MM.1S (cell line): ENCODE data around the gene TIMM23.
"Not testable (repeated sequence)": the region's sequence is repeated elsewhere in the genome, so short reads cannot be mapped to it uniquely, and the experiment has no call there.

Experiments used
- DNase-seq: peaks from one replicate; pipeline ENCODE4 v3.0.0-alpha.2; 2015
- H2AFZ ChIP-seq: fragments of 300-600 bp; sonication (generic); 2 replicates; pipeline ENCODE4 v1.6.0; 2016; ENCODE audit warnings: antibody characterized with exemption, low read length
- H3F3A ChIP-seq: fragments of 300-600 bp; sonication (generic); 2 replicates; pipeline ENCODE4 v1.6.1; 2016; ENCODE audit warnings: mild to moderate bottlenecking, antibody characterized with exemption, low read length, moderate library complexity, mixed read lengths; ENCODE audit not compliant: insufficient read depth
- H3K27ac ChIP-seq: fragments of 300-600 bp; sonication (generic); 2 replicates; pipeline ENCODE4 v1.5.1; 2016; ENCODE audit warnings: mild to moderate bottlenecking, low read length
- H3K27me3 ChIP-seq: fragments of 300-600 bp; sonication (generic); replicated peaks from 2 replicates; pipeline ENCODE4 v1.6.0; 2016; ENCODE audit warnings: low read length; ENCODE audit not compliant: insufficient read depth
- H3K36me3 ChIP-seq: fragments of 300-600 bp; sonication (generic); replicated peaks from 2 replicates; pipeline ENCODE4 v1.6.1; 2016; ENCODE audit warnings: mild to moderate bottlenecking, low read length, mixed read lengths; ENCODE audit not compliant: insufficient read depth
- H3K4me1 ChIP-seq: fragments of 300-600 bp; sonication (generic); 2 replicates; pipeline ENCODE4 v1.6.1; 2016; ENCODE audit warnings: low read length, mixed read lengths
- H3K4me2 ChIP-seq: fragments of 300-600 bp; sonication (generic); 2 replicates; pipeline ENCODE4 v1.6.0; 2016; ENCODE audit warnings: low read depth, low read length
- H3K4me3 ChIP-seq: fragments of 300-600 bp; sonication (generic); 2 replicates; pipeline ENCODE4 v1.5.1; 2016; ENCODE audit warnings: low read length, mixed read lengths
- H3K79me2 ChIP-seq: fragments of 300-600 bp; sonication (generic); 2 replicates; pipeline ENCODE4 v1.6.1; 2016; ENCODE audit warnings: mixed run types, low read length, mixed read lengths
- H3K9ac ChIP-seq: fragments of 300-600 bp; sonication (generic); 2 replicates; pipeline ENCODE4 v1.6.1; 2016; ENCODE audit warnings: low read length, mixed read lengths
- H3K9me2 ChIP-seq: fragments of 300-600 bp; sonication (generic); replicated peaks from 2 replicates; pipeline ENCODE4 v1.6.1; 2016; ENCODE audit warnings: mild to moderate bottlenecking, low read length, mixed read lengths; ENCODE audit not compliant: insufficient read depth
- H3K9me3 ChIP-seq: fragments of 300-600 bp; sonication (generic); replicated peaks from 2 replicates; pipeline ENCODE4 v1.6.1; 2016; ENCODE audit warnings: mild to moderate bottlenecking, low read length, mixed read lengths; ENCODE audit not compliant: insufficient read depth
- H4K20me1 ChIP-seq: fragments of 300-600 bp; sonication (generic); 2 replicates; pipeline ENCODE4 v1.6.1; 2016; ENCODE audit warnings: mild to moderate bottlenecking, low read length, moderate library complexity, mixed read lengths; ENCODE audit not compliant: insufficient read depth
- CTCF ChIP-seq: fragments of 300-600 bp; sonication (generic); IDR thresholded peaks from 2 replicates; pipeline ENCODE4 v1.5.1; 2016; ENCODE audit warnings: antibody characterized with exemption, low read length, mixed read lengths
- EZH2 ChIP-seq: fragments of 300-600 bp; sonication (generic); optimal IDR thresholded peaks from 2 replicates; pipeline ENCODE3; 2017; ENCODE audit warnings: low read depth, mild to moderate bottlenecking, antibody characterized with exemption, low read length, mixed read lengths
- EZH2phosphoT487 ChIP-seq: fragments of 300-600 bp; sonication (generic); IDR thresholded peaks from 2 replicates; pipeline ENCODE4 v1.6.1; 2018; ENCODE audit warnings: antibody characterized with exemption, low read length

TIMM23 gene

GRCh38 chr10:46001187-46001756 lies 29.0 kb downstream of the TIMM23 start:
- no peaks in the 10 kb centered on the region for H3K9me2 ChIP-seq
- H3K4me3 ChIP-seq = no peak overlapping the region
- no peak for DNase-seq
- no peak overlapping the region for H3K27ac ChIP-seq
- no peak overlapping the region for H3K4me2 ChIP-seq
- H3K36me3 ChIP-seq = peaks cover 18% of the 10 kb centered on the region
- H3K4me1 ChIP-seq = no peaks in the 10 kb centered on the region
- TF ChIP-seq CTCF (no peak), EZH2 (no peak), EZH2phosphoT487 (no peak)
- no peaks in the 10 kb centered on the region for H4K20me1 ChIP-seq
- no peaks in the 10 kb centered on the region for H3K27me3 ChIP-seq
- peaks cover 33% of the 10 kb centered on the region for H3K79me2 ChIP-seq
- 0 out of 2 replicates have a peak, but pooled peaks cover 5% of the 10 kb centered on the region for H3F3A ChIP-seq
- H3K9ac ChIP-seq = no peak overlapping the region
- H2AFZ ChIP-seq = no peak overlapping the region
- no peaks in the 10 kb centered on the region for H3K9me3 ChIP-seq

GRCh38 chr10:46002189-46002687 lies 29.9 kb downstream of the TIMM23 start:
- peaks cover 30% of the 10 kb centered on the region for H3K79me2 ChIP-seq
- H3K9ac ChIP-seq, H4K20me1 ChIP-seq, H2AFZ ChIP-seq, H3K27me3 ChIP-seq, H3F3A ChIP-seq, H3K4me3 ChIP-seq, H3K9me3 ChIP-seq, H3K9me2 ChIP-seq, DNase-seq, H3K27ac ChIP-seq, H3K4me2 ChIP-seq, H3K4me1 ChIP-seq: not testable (repeated sequence)
- peaks cover 19% of the 10 kb centered on the region for H3K36me3 ChIP-seq

- peaks cover 29% of the 10 kb centered on the region for H3K79me2 ChIP-seq
- H3K27ac ChIP-seq = no peak overlapping the region
- no peaks in the 10 kb centered on the region for H3K4me1 ChIP-seq
- peaks cover 8% of the 10 kb centered on the region; the same call in 1 of the 2 replicates for H3F3A ChIP-seq
- no peaks in the 10 kb centered on the region for H3K9me3 ChIP-seq
- H3K9me2 ChIP-seq = no peaks in the 10 kb centered on the region
- no peak for DNase-seq
- H3K36me3 ChIP-seq = peaks cover 19% of the 10 kb centered on the region
- no peaks in the 10 kb centered on the region for H4K20me1 ChIP-seq
- no peak overlapping the region for H3K9ac ChIP-seq
- H3K4me3 ChIP-seq = no peak overlapping the region
- no peak overlapping the region for H2AFZ ChIP-seq
- no peak for TF ChIP-seq EZH2
- no peak for TF ChIP-seq EZH2phosphoT487
- TF ChIP-seq CTCF = no peak
- H3K4me2 ChIP-seq = no peak overlapping the region
- H3K27me3 ChIP-seq = no peaks in the 10 kb centered on the region
Measured at GRCh38 chr10:46002916-46003693, 30.8 kb downstream of the TIMM23 start.

- Histone ChIP-seq H4K20me1 (no peaks in the 10 kb centered on the region), H3K4me1 (no peaks in the 10 kb centered on the region), H3K9me2 (no peaks in the 10 kb centered on the region), H3K4me2 (no peak overlapping the region), H3K9ac (no peak overlapping the region), H3K4me3 (no peak overlapping the region), H3K36me3 (peaks cover 27% of the 10 kb centered on the region), H3K27me3 (no peaks in the 10 kb centered on the region), H3F3A (peaks cover 8% of the 10 kb centered on the region; the same call in 1 of the 2 replicates), H3K27ac (no peak overlapping the region), H3K9me3 (no peaks in the 10 kb centered on the region), H2AFZ (no peak overlapping the region), H3K79me2 (peaks cover 40% of the 10 kb centered on the region)
- TF ChIP-seq CTCF = no peak
- TF ChIP-seq EZH2phosphoT487 = no peak
- TF ChIP-seq EZH2 = no peak
- DNase-seq = no peak
Measured at GRCh38 chr10:46004963-46005362, 32.7 kb downstream of the TIMM23 start.
